Erythroblast (primary cell): ENCODE data around the gene POLR3GL.
A peak's percentile ranks its signal among the peaks of the same experiment; 100 is the strongest.

Experiments used
- DNase-seq, 2 experiments: peaks; one replicate each; lab custom pipeline; 2025; lab: John Stamatoyannopoulos, UW
- GATA1 ChIP-seq: IDR thresholded peaks from 2 replicates; pipeline ENCODE4 v1.6.1; 2011; ENCODE audit warnings: low read depth, mild to moderate bottlenecking, control low read depth, low read length, moderate library complexity
- POLR2A ChIP-seq: IDR thresholded peaks from 2 replicates; pipeline ENCODE4 v1.6.1; 2011; ENCODE audit warnings: mild to moderate bottlenecking, low read length

The POLR3GL gene

GRCh38 chr1:145974721-145975120 lies 10.2 kb downstream of the POLR3GL start:
- no peak for TF ChIP-seq GATA1
- no peak for TF ChIP-seq POLR2A
- DNase-seq: no peak

DNA sequence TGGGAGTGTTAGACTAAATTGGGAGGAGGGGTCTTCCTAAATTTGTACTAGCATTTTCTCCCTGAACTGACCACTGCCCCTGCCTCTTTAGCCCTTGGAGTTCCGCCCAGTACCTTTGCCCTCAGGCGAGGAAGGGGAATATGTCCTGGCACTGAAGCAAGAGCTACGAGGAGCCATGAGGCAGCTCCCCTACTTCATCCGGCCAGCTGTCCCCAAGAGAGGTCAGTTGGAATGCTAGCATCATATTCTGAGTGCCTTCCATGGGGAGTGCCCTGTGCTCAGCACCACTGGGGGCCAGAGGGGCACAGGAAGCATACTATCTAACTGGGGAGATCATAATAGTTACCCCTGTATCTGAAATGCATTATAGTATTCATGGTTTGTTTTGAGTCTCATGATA lies 10.7 kb downstream of the POLR3GL start:
- TF ChIP-seq GATA1 (no peak), POLR2A (no peak)
- DNase-seq: no peak

- TF ChIP-seq GATA1 (no peak), POLR2A (no peak)
- no peak for DNase-seq
Measured at GRCh38 chr1:145977016-145977415, 12.5 kb downstream of the POLR3GL start.

GRCh38 chr1:145977486-145978470 lies 13.3 kb downstream of the POLR3GL start:
- DNase-seq: peak; percentile 87 to 93
- TF ChIP-seq GATA1 (no peak), POLR2A (peak; percentile 14)

DNA sequence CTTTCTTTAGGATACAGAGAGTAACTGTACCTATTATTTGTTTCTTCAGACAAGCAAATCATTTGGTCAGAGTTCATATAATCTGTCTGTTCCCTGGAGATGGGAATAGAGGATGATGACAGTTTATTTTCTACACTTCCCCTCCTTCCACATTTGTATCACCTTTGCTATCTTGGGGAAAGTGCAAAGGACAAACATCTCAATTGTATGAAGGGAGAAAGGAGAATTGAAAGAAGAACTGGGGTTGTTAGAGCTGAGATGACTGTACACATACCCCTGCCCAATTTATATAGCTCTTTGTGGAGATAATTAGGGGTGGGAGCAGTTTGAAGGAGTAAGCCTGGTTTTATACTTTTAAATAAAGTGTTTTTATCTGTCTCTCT lies 14.0 kb downstream of the POLR3GL start:
- TF ChIP-seq GATA1 (no peak), POLR2A (no peak)
- DNase-seq: no peak

DNA sequence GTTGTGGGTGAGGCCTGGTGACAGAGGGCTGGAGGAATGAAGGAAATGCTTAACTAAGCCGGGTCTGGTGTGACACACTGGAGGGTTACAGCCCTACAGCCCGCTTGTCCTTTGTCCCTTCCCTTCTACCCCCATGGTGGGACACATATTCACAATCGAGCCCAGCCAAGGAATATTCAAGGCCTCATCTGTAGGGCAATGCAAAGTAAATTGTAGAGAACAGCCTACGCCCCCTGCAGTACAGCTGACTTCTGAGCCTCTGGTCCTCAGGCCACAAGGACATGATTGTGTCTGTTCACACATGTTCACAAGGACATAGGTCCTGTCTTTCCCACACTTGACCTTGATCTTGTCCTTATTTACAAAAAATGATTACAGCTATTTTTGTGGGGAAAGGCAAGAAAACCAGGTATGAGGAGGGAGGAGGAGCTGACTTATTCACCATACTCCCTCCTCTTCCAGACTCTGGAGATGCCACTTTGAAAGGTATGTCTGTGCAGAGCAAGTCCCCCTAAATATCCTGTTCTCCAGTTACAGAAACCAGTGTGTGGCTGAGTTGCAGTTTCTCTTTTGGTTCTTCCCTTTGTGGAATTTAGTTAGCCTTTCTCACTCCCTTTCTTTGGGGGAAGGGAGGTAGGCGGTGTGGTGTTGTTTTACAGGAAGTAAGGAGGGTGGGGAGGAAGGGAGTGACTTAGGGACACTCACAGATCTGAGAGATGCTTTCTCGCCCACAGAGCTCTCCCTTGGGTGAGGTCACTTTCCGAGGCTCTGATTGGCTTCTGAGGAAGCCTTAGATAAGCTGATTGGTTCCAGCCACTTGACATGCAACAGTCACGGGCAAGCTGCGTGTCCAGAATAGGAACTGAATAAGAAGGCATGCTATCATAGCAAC lies 14.6 kb downstream of the POLR3GL start:
- TF ChIP-seq POLR2A: peak; percentile 92
- TF ChIP-seq GATA1: no peak
- peak; percentile 98 for DNase-seq

GRCh38 chr1:145979746-145980456 lies 15.4 kb downstream of the POLR3GL start:
- DNase-seq: peak in 1 of 2 experiments; percentile 69
- TF ChIP-seq GATA1 (no peak), POLR2A (peak; percentile 36)

DNA sequence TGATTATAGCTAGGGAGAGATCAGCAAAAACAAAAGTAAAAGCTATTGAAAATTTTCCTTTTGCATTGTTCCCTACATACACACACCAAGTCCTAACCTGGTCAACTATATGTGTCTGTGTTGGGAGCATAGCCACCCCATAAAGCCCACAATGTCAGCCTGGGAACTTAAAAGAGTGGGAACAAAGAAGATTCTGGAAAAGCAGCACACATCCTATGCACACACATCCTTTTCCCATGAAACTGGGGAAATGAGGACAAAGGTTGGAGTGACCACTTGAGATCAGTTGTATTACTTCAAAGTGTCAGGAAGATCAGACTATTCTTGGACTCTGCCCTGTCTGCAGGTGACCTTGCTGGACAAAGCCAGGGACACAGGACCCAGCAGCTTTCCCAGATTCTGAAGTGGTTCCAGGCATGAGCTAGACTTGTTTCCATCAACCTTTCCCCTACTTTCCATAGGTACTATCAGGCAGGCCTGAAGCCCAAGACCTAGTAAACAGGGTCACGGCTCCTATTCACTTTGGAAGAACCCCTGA lies 16.0 kb downstream of the POLR3GL start:
- TF ChIP-seq GATA1: no peak
- TF ChIP-seq POLR2A: no peak
- no peak for DNase-seq

DNA sequence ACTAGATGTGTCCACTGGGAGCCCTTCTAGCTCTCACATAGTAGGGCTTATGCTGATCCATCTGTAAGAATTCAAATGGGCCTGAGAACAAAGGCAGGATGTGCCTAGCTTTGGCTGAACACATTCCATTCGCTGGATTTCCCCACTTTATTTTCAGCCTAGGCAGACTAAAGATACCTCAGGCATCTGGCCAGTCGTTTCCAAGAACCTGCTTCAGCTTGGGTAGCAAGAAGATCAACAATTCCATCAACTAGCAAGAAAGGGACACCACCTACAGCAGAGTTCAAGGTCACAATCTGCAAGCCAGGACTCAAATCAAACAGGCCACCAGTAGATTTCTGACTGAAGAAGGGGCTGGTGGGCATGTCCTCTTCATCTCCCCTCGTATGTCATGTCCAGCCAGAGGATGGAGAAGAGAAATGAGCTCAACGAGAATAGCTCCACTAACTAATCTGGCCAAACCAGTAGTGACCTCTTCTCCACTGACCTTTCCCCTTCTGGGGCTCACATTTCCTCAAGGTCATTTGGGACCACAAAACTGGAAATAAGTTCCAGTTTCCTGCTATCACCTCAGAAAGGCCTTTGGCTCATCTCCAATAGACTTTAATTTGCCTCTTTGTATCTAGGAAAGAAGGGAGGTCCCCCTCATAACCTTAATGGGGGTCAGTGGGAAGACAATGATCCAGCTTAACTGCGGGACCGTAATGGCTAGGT lies 17.7 kb downstream of the POLR3GL start:
- TF ChIP-seq GATA1 (no peak), POLR2A (no peak)
- DNase-seq: no peak

- no peak for DNase-seq
- TF ChIP-seq GATA1 (no peak), POLR2A (no peak)
Measured at GRCh38 chr1:145983206-145983675, 18.8 kb downstream of the POLR3GL start.

DNA sequence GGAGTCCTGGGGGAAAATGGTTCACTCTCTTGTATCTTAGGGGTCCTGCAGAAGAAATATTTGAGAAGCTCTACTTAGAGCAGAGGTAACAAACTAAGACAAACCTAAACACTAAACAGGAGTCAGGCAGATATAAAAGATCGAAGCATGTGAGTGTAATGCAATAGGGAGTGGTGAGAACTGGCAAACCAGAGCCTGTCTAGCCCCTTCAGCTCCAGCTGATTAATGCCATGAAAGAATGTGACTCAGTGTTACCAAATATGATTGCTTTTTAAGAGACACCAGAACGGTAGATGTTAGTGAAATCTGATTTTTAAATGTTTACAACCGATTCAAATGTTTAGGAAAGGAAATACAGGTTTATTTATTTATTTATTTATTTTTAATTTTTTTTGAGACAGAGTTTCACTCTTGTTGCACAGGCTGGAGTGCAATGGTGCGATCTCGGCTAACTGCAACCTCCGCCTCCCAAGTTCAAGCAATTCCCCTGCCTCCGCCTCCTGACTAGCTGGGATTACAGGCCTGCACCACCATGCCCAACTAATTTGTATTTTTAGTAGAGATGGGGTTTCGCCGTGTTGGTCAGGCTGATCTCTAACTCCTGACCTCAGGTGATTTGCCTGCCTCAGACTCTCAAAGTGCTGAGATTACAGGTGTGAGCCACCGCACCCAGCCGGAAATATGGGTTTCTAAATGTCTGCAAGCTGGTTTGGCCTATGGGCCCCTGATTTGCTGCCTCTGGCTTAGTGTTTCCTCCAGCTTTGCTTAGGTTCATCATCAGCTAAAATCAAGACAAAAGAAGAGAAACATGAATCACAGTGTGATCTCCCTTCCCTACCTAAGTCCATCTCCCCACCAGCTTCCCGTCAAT lies 19.7 kb downstream of the POLR3GL start:
- DNase-seq: no peak
- TF ChIP-seq GATA1 (no peak), POLR2A (no peak)

DNA sequence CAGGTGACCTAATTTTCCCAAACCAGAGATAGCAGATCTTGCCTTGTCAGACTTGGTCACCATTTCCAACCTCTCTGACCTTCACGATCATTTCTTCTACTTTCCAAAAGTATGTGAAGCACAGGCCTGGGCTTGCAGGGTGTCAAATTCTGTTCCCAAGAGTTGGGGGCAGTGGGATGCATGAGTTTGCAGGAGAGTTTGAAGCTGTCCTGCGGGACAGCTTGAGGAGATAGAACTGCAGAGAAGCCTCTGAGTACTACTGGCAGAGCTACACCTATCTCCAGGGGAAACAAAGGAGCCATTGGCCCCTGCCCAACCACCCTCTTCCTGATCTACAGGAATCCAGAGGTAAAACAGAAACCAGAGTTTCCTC lies 20.6 kb downstream of the POLR3GL start:
- DNase-seq: no peak
- TF ChIP-seq POLR2A (no peak), GATA1 (no peak)
